ENCODE measurements around the gene REPS2. TPM values are rescaled to one million over a fixed set of nuclear protein-coding genes. Genes with fewer than 3 reads are reported as not detected.

The REPS2 gene
- total RNA-seq, 2 experiments from 2014 or later, result 0.41 to 4.0 TPM

DNA sequence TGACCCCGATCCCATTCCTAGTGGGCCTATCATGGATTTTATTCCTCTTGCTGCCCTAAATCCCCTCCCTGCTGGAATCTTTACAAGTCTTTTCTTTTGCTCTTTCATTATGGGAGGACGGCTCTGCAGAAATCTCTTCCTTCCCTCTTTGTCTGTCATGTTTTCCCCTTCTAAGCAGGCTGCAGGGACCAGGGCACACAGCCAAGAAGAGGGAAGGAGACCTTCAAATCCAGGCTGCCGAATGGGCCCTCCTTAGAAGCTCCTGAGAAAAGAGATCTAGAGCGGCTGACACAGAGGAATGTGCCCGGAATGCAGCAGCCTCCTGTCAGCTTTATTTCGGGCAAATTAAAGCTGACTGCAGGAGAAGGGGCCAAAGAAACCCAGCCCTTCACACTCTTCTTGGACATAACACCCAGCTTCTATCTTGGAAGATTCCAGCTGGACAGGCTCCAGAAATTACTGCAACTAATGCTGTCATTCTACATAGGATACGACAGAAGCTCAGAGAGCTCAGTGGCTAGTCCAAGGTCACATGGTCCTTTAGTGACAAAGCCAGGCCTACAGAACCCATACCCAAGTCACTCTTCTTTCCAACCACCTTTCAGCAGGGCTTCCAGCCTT, 240.8 kb downstream of the REPS2 start:
- DNase-seq (ENCODE audit: low spot score), result no peak
- Histone ChIP-seq H3K4me2 (ENCODE audit: low read length) (no peak overlapping the region), H3K9me2 (ENCODE audit: insufficient read depth, low read length) (no peaks in the 10 kb centered on the region), H3K9me3 (ENCODE audit: low read length) (no peaks in the 10 kb centered on the region), H3K4me3 (ENCODE audit: low read depth, low read length, poor library complexity, severe bottlenecking) (no peak overlapping the region), H2AFZ (ENCODE audit: low read length) (no peak overlapping the region), H3K4me1 (ENCODE audit: insufficient read depth, low read length, poor library complexity, severe bottlenecking) (no peaks in the 10 kb centered on the region), H3K27ac (ENCODE audit: low read depth, low read length, poor library complexity, severe bottlenecking) (no peak overlapping the region), H3K36me3 (ENCODE audit: insufficient read depth, low read length) (no peaks in the 10 kb centered on the region), H3K79me2 (ENCODE audit: insufficient read depth, low read depth, low read length) (no peaks in the 10 kb centered on the region), H4K20me1 (ENCODE audit: insufficient read depth, low read length) (no peaks in the 10 kb centered on the region)
- BruUV-seq (replicated peaks), result no TSS peak
- intact Hi-C loops (cut with micrococcal nuclease; ENCODE audit: unreplicated experiment), result no loop called here
- TF ChIP-seq, protein P1, sequence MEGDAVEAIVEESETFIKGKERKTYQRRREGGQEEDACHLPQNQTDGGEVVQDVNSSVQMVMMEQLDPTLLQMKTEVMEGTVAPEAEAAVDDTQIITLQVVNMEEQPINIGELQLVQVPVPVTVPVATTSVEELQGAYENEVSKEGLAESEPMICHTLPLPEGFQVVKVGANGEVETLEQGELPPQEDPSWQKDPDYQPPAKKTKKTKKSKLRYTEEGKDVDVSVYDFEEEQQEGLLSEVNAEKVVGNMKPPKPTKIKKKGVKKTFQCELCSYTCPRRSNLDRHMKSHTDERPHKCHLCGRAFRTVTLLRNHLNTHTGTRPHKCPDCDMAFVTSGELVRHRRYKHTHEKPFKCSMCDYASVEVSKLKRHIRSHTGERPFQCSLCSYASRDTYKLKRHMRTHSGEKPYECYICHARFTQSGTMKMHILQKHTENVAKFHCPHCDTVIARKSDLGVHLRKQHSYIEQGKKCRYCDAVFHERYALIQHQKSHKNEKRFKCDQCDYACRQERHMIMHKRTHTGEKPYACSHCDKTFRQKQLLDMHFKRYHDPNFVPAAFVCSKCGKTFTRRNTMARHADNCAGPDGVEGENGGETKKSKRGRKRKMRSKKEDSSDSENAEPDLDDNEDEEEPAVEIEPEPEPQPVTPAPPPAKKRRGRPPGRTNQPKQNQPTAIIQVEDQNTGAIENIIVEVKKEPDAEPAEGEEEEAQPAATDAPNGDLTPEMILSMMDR (conservative IDR thresholded peaks at IDR 0.05; ENCODE audit: low read length), result no peak
- ChIA-PET CTCF (ENCODE audit: unreplicated experiment) (no interaction called here), POLR2A (interaction anchor here (1.3 to 1.4 kb wide), 2 partner anchors 10 to 29 kb away, joined by 3 to 4 read pairs; no protein-coding TSS in a partner anchor)

DNA sequence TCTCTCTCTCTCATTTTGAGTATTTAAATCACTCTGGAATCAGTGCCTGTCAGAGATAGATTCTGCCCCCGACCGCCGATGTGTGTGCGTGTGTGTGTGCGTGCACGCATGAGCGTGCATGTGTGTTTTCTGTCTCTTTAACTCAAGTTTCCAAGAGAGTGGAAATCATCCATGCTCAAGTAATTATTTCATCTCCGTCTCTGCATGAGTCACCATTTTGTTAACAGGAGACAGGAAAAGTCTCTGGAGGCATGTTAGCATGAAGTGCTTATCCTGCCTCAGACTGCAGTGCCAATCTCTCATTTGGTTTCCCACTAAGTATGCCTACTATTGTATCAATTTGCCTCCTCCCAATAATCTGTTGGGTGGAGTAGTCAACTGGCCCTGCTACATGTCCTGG, 245.6 kb downstream of the REPS2 start:
- Histone ChIP-seq H3K36me3 (ENCODE audit: insufficient read depth, low read length) (no peaks in the 10 kb centered on the region), H3K4me3 (ENCODE audit: low read depth, low read length, poor library complexity, severe bottlenecking) (no peak overlapping the region), H4K20me1 (ENCODE audit: insufficient read depth, low read length) (no peaks in the 10 kb centered on the region), H3K9me2 (ENCODE audit: insufficient read depth, low read length) (no peaks in the 10 kb centered on the region), H3K27ac (ENCODE audit: low read depth, low read length, poor library complexity, severe bottlenecking) (no peak overlapping the region), H3K4me2 (ENCODE audit: low read length) (no peak overlapping the region), H3K4me1 (ENCODE audit: insufficient read depth, low read length, poor library complexity, severe bottlenecking) (no peaks in the 10 kb centered on the region), H3K79me2 (ENCODE audit: insufficient read depth, low read depth, low read length) (no peaks in the 10 kb centered on the region), H2AFZ (ENCODE audit: low read length) (no peak overlapping the region), H3K9me3 (ENCODE audit: low read length) (no peaks in the 10 kb centered on the region)
- BruUV-seq (replicated peaks), result no TSS peak
- DNase-seq (ENCODE audit: low spot score), result no peak
- intact Hi-C loops (cut with micrococcal nuclease; ENCODE audit: unreplicated experiment), result no loop called here
- TF ChIP-seq, protein P1 (conservative IDR thresholded peaks at IDR 0.05; ENCODE audit: low read length), result no peak
- TF ChIP-seq EZH2phosphoT487 (IDR thresholded peaks at IDR 0.05; ENCODE audit: borderline replicate concordance, low read depth, low read length), result no peak
- ChIA-PET POLR2A (no interaction called here), CTCF (ENCODE audit: unreplicated experiment) (no interaction called here)

Small RNAs within 50 kb of the gene (small RNA-seq; reads per million reads assigned to genes)
- gene RF00019 (not detected), gene RF00190 (not detected)

Other genes with a start within 250 kb of the REPS2 start
- 15.9 and 17.0 TPM in 2 replicates for gene CTPS2, start 234.0 kb upstream of the REPS2 start, total RNA-seq (2014; rRNA removed; shearing (Covaris generic))
- 21.3 and 25.2 TPM in 2 replicates for gene CTPS2, start 234.0 kb upstream of the REPS2 start, total RNA-seq (2022)
- 16.0 and 19.7 TPM in 2 replicates for gene SYAP1, start 227.0 kb upstream of the REPS2 start, total RNA-seq (2014; rRNA removed; shearing (Covaris generic))
- 20.0 and 22.9 TPM in 2 replicates for gene SYAP1, start 227.0 kb upstream of the REPS2 start, total RNA-seq (2022)
- gene TXLNG, start 160.2 kb upstream of the REPS2 start, total RNA-seq (2014; rRNA removed; shearing (Covaris generic)), result 16.2 and 16.9 TPM in 2 replicates
- 20.1 and 22.0 TPM in 2 replicates for gene TXLNG, start 160.2 kb upstream of the REPS2 start, total RNA-seq (2022)
- gene RBBP7, start 76.3 kb upstream of the REPS2 start, total RNA-seq (2014; rRNA removed; shearing (Covaris generic)), result 144 and 161 TPM in 2 replicates
- 251 and 270 TPM in 2 replicates for gene RBBP7, start 76.3 kb upstream of the REPS2 start, total RNA-seq (2022)